Measurements from ENCODE around the gene DACT3. TPM values are rescaled to one million over a fixed set of nuclear protein-coding genes. Genes with fewer than 3 reads are reported as not detected.

DACT3 gene
- total RNA-seq, 1 experiment from 2014 or later = 0.75 TPM

- Mint-ChIP-seq H3K4me3 (ENCODE audit: unreplicated experiment) (no peak overlapping the region), H3K27me3 (ENCODE audit: insufficient read depth, unreplicated experiment) (no peaks in the 10 kb centered on the region), H3K36me3 (ENCODE audit: insufficient read depth, unreplicated experiment) (peaks cover 22% of the 10 kb centered on the region), H3K9me3 (ENCODE audit: unreplicated experiment) (no peaks in the 10 kb centered on the region), H3K27ac (ENCODE audit: unreplicated experiment) (no peak overlapping the region), H3K4me1 (ENCODE audit: low read depth, unreplicated experiment) (peaks cover 6% of the 10 kb centered on the region)
- ChIA-PET POLR2A (interaction anchor here (1.0 kb wide), 1 partner anchor 11 kb away, joined by 3 read pairs; no protein-coding TSS in a partner anchor), CTCF (interaction anchor here (0.6 to 3.1 kb wide), 15 partner anchors 8 to 619 kb away, joined by 3 to 60 read pairs (median 4); partner anchors contain the start of genes CALM3, CCDC61, DACT3 and PRKD2)
- Histone ChIP-seq H3K9me3 (no peaks in the 10 kb centered on the region), H3K4me3 (ENCODE audit: low read depth, low read length) (no peak overlapping the region), H3K36me3 (ENCODE audit: control insufficient read depth, insufficient read depth, low read length) (no peaks in the 10 kb centered on the region; the same call in none of the 2 replicates), H3K27me3 (replicated peaks; ENCODE audit: control insufficient read depth, insufficient read depth, low read length) (no peaks in the 10 kb centered on the region), H3K4me1 (no peaks in the 10 kb centered on the region)
- intact Hi-C loops (cut with micrococcal nuclease; ENCODE audit: unreplicated experiment) = loop anchor here (1.0 kb wide), 2 partner anchors 11 to 48 kb away; no protein-coding TSS in a partner anchor
- peak; percentile 87 to 90 for DNase-seq
- TF ChIP-seq, protein P1, sequence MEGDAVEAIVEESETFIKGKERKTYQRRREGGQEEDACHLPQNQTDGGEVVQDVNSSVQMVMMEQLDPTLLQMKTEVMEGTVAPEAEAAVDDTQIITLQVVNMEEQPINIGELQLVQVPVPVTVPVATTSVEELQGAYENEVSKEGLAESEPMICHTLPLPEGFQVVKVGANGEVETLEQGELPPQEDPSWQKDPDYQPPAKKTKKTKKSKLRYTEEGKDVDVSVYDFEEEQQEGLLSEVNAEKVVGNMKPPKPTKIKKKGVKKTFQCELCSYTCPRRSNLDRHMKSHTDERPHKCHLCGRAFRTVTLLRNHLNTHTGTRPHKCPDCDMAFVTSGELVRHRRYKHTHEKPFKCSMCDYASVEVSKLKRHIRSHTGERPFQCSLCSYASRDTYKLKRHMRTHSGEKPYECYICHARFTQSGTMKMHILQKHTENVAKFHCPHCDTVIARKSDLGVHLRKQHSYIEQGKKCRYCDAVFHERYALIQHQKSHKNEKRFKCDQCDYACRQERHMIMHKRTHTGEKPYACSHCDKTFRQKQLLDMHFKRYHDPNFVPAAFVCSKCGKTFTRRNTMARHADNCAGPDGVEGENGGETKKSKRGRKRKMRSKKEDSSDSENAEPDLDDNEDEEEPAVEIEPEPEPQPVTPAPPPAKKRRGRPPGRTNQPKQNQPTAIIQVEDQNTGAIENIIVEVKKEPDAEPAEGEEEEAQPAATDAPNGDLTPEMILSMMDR (IDR thresholded peaks at IDR 0.05; ENCODE audit: insufficient read depth in 1 of 2, low read depth in 1 of 2, low read length in 1 of 2, severe bottlenecking in 1 of 2, unreplicated experiment in 1 of 2) = peak; percentile 93 to 95
- no TSS peak for BruUV-seq (replicated peaks)
These were observed 46.8 kb downstream of the DACT3 start for GRCh38 chr19:46614114-46614722.

DNA sequence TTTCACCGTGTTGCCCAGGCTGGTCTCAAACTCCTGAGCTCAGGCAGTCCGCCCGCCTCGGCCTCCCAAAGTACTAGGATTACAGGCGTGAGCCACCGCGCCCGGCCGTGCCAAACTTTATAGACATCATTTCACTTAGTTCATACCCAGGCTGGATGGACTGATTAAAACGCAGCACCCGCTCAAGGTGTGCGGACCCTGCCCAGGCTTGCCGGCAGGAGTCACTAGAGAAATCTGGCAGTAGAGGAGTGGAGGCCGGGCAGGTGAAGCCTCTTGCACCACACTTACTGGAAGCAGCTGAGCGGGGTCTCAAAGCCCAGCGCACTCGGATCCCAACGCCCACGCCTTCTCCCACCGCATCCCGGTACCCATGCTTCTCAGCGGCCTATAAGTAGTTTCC, 47.5 kb downstream of the DACT3 start:
- Histone ChIP-seq H3K36me3 (ENCODE audit: control insufficient read depth, insufficient read depth, low read length) (no peaks in the 10 kb centered on the region; the same call in none of the 2 replicates), H3K4me3 (ENCODE audit: low read depth, low read length) (no peak overlapping the region), H3K4me1 (no peaks in the 10 kb centered on the region), H3K27me3 (replicated peaks; ENCODE audit: control insufficient read depth, insufficient read depth, low read length) (no peaks in the 10 kb centered on the region), H3K9me3 (no peaks in the 10 kb centered on the region)
- Mint-ChIP-seq H3K27me3 (ENCODE audit: insufficient read depth, unreplicated experiment) (no peaks in the 10 kb centered on the region), H3K36me3 (ENCODE audit: insufficient read depth, unreplicated experiment) (peaks cover 26% of the 10 kb centered on the region), H3K4me1 (ENCODE audit: low read depth, unreplicated experiment) (peaks cover 6% of the 10 kb centered on the region), H3K4me3 (ENCODE audit: unreplicated experiment) (no peak overlapping the region), H3K9me3 (ENCODE audit: unreplicated experiment) (no peaks in the 10 kb centered on the region), H3K27ac (ENCODE audit: unreplicated experiment) (no peak overlapping the region)
- no peak for DNase-seq
- POLR2A ChIA-PET = interaction anchor here (1.0 kb wide), 1 partner anchor 10 kb away, joined by 3 read pairs; no protein-coding TSS in a partner anchor
- intact Hi-C loops (cut with micrococcal nuclease; ENCODE audit: unreplicated experiment) = no loop called here
- TF ChIP-seq, protein P1 (IDR thresholded peaks at IDR 0.05; ENCODE audit: insufficient read depth in 1 of 2, low read depth in 1 of 2, low read length in 1 of 2, severe bottlenecking in 1 of 2, unreplicated experiment in 1 of 2) = no peak
- no TSS peak for BruUV-seq (replicated peaks)
- CTCF ChIA-PET = interaction anchor here (1.0 to 3.1 kb wide), 7 partner anchors 9 to 618 kb away, joined by 3 to 60 read pairs (median 5); partner anchors contain the start of genes CALM3, CCDC61 and DACT3

- H3K4me1 ChIP-seq = no peaks in the 10 kb centered on the region
- no peak for DNase-seq
- peaks cover 42% of the 10 kb centered on the region for H3K36me3 Mint-ChIP-seq (ENCODE audit: insufficient read depth, unreplicated experiment)
- H3K9me3 Mint-ChIP-seq (ENCODE audit: unreplicated experiment) = no peaks in the 10 kb centered on the region
- CTCF ChIA-PET = interaction anchor here (0.6 to 2.7 kb wide), 5 partner anchors 9 to 282 kb away, joined by 3 to 19 read pairs (median 6); partner anchors contain the start of genes CALM3 and DACT3
- TF ChIP-seq, protein P1 (IDR thresholded peaks at IDR 0.05; ENCODE audit: insufficient read depth in 1 of 2, low read depth in 1 of 2, low read length in 1 of 2, severe bottlenecking in 1 of 2, unreplicated experiment in 1 of 2) = no peak
- H3K36me3 ChIP-seq (ENCODE audit: control insufficient read depth, insufficient read depth, low read length) = peaks cover 7% of the 10 kb centered on the region
- H3K27me3 Mint-ChIP-seq (ENCODE audit: insufficient read depth, unreplicated experiment) = no peaks in the 10 kb centered on the region
- no peaks in the 10 kb centered on the region for H3K27me3 ChIP-seq (replicated peaks; ENCODE audit: control insufficient read depth, insufficient read depth, low read length)
- BruUV-seq (replicated peaks) = no TSS peak
- no peak overlapping the region for H3K4me3 Mint-ChIP-seq (ENCODE audit: unreplicated experiment)
- POLR2A ChIA-PET = interaction anchor here (0.5 to 1.5 kb wide), 3 partner anchors 11 to 64 kb away, joined by 3 to 6 read pairs (median 3); partner anchors contain the start of gene CALM3
- H3K4me1 Mint-ChIP-seq (ENCODE audit: low read depth, unreplicated experiment) = peaks cover 6% of the 10 kb centered on the region
- H3K4me3 ChIP-seq (ENCODE audit: low read depth, low read length) = no peak overlapping the region
- no peak overlapping the region for H3K27ac Mint-ChIP-seq (ENCODE audit: unreplicated experiment)
- intact Hi-C loops (cut with micrococcal nuclease; ENCODE audit: unreplicated experiment) = no loop called here
- no peaks in the 10 kb centered on the region for H3K9me3 ChIP-seq
These were observed 49.2 kb downstream of the DACT3 start for GRCh38 chr19:46611776-46612175.

All from Caco-2 (cell line).